SK-N-SH (cell line): Measurements from ENCODE around the gene CCR5AS.

Experiments
- CTCF ChIP-seq: fragments of 200-600 bp; sonication (generic); IDR thresholded peaks from 2 replicates; pipeline ENCODE4 v1.6.1; 2017; ENCODE audit warnings: antibody characterized with exemption, mild to moderate bottlenecking, moderate library complexity
- EP300 ChIP-seq, 2 experiments: IDR thresholded peaks; 2 replicates each; pipeline versions ENCODE4 v1.4.0 to v1.6.1; 2012; ENCODE audit warnings: borderline replicate concordance in 1 of 2, low read depth in 1 of 2, low read length in 1 of 2
- EZH2phosphoT487 ChIP-seq: fragments of 200-600 bp; sonication (generic); IDR thresholded peaks from 2 replicates; pipeline ENCODE4 v1.6.1; 2017; ENCODE audit warnings: low read depth, mixed run types, mild to moderate bottlenecking, antibody characterized with exemption, moderate library complexity, borderline replicate concordance
- FOXJ3 ChIP-seq: sonication (generic); formaldehyde crosslinking; IDR thresholded peaks from 2 replicates; pipeline ENCODE4 v1.5.1; 2020; ENCODE audit warnings: mild to moderate bottlenecking, missing genetic modification reagents
- MAX ChIP-seq: IDR thresholded peaks from 2 replicates; pipeline ENCODE4 v1.4.0; 2012; ENCODE audit warnings: low read depth
- RFX5 ChIP-seq: IDR thresholded peaks from 2 replicates; pipeline ENCODE4 v1.6.1; 2012; ENCODE audit warnings: mild to moderate bottlenecking, improper control_type of control experiment, low read length
- SIN3A ChIP-seq: IDR thresholded peaks from 2 replicates; pipeline ENCODE4 v1.6.1; 2012; ENCODE audit warnings: low read depth, mild to moderate bottlenecking, low read length, moderate library complexity, borderline replicate concordance
- TCF12 ChIP-seq: IDR thresholded peaks from 2 replicates; pipeline ENCODE4 v1.4.0; 2012

GRCh38 chr3:46314517-46314916 is 92.3 kb downstream of the CCR5AS start:
- TF ChIP-seq CTCF (no peak), SIN3A (no peak), FOXJ3 (CRISPR knock-in tag) (no peak), RFX5 (no peak), MAX (no peak), EZH2phosphoT487 (no peak), TCF12 (no peak), EP300 (IDR thresholded peaks at IDR 0.05; ENCODE audit: borderline replicate concordance in 1 of 2, low read depth in 1 of 2, low read length in 1 of 2) (no peak)
